Caco-2 (cell line): Measurements from ENCODE around the gene METTL21C. TPM values are rescaled to one million over a fixed set of nuclear protein-coding genes. Genes with fewer than 3 reads are reported as not detected.

Source experiments
- BruUV-seq: library from RNA; stranded (reverse); fragments of 400-500 nt; replicated peaks from 2 replicates; lab custom pipeline; 2021; lab: Mats Ljungman, UMichigan
- CTCF ChIA-PET: fragments of 300-600 bp; sonication (Branson Sonifier 250); formaldehyde crosslinking; loops from one replicate; lab custom pipeline; 2022; ENCODE audit warnings: antibody characterized with exemption; lab: Charles Lee
- POLR2A ChIA-PET: fragments of 300-600 bp; sonication (Branson Sonifier 250); formaldehyde crosslinking; loops from one replicate; lab custom pipeline; 2022; ENCODE audit warnings: antibody characterized with exemption; lab: Charles Lee
- DNase-seq, 2 experiments: peaks; one replicate each; pipeline versions ENCODE4 v3.0.0 to v3.0.0-alpha.2; 2020 to 2022
- H3K27me3 ChIP-seq: replicated peaks from 2 replicates; pipeline ENCODE4 v1.6.0; 2011; ENCODE audit warnings: low read length; ENCODE audit not compliant: control insufficient read depth, insufficient read depth
- H3K36me3 ChIP-seq: 2 replicates; pipeline ENCODE4 v1.5.1; 2011; ENCODE audit warnings: low read length; ENCODE audit not compliant: control insufficient read depth, insufficient read depth
- H3K4me1 ChIP-seq: fragments of 250-450 bp; sonication (Bioruptor Pico); 2 replicates; pipeline ENCODE4 v1.5.1; 2020; ENCODE audit warnings: mild to moderate bottlenecking
- H3K4me3 ChIP-seq: 2 replicates; pipeline ENCODE4 v1.5.1; 2011; ENCODE audit warnings: low read depth, mild to moderate bottlenecking, control low read depth, low read length
- H3K9me3 ChIP-seq: fragments of 250-450 bp; sonication (Bioruptor Pico); 2 replicates; pipeline ENCODE4 v1.5.1; 2020; ENCODE audit warnings: mild to moderate bottlenecking, moderate library complexity
- H3K27ac Mint-ChIP-seq: one replicate; pipeline ENCODE4 v1.8.0; 2022; ENCODE audit warnings: mixed read lengths; ENCODE audit not compliant: unreplicated experiment
- H3K27me3 Mint-ChIP-seq: one replicate; pipeline ENCODE4 v1.8.0; 2022; ENCODE audit warnings: mixed read lengths; ENCODE audit not compliant: insufficient read depth, unreplicated experiment
- H3K36me3 Mint-ChIP-seq: one replicate; pipeline ENCODE4 v1.8.0; 2022; ENCODE audit warnings: mild to moderate bottlenecking, mixed read lengths; ENCODE audit not compliant: insufficient read depth, unreplicated experiment
- H3K4me1 Mint-ChIP-seq: one replicate; pipeline ENCODE4 v1.8.0; 2022; ENCODE audit warnings: low read depth, mixed read lengths; ENCODE audit not compliant: unreplicated experiment
- H3K4me3 Mint-ChIP-seq: one replicate; pipeline ENCODE4 v1.8.0; 2022; ENCODE audit warnings: mild to moderate bottlenecking, moderate library complexity, mixed read lengths; ENCODE audit not compliant: unreplicated experiment
- H3K9me3 Mint-ChIP-seq: one replicate; pipeline ENCODE4 v1.8.0; 2022; ENCODE audit warnings: mixed read lengths; ENCODE audit not compliant: unreplicated experiment
- intact Hi-C: fragments of 100-400 bp; cut with micrococcal nuclease; formaldehyde crosslinking; loops from one replicate; pipeline ENCODE4 v1.10.0; 2022; ENCODE audit not compliant: unreplicated experiment
- total RNA-seq: library from RNA; stranded (reverse); gene quantifications from 2 replicates; pipeline ENCODE4 v1.2.3, GENCODE V29; 2022
- TF ChIP-seq, protein P1 (sequence below), 2 experiments: fragments of 200-600 bp in 1 of 2; IDR thresholded peaks; 1 replicate in 1 of 2; 2 replicates in 1 of 2; pipeline versions ENCODE4 v1.5.1 to v1.8.0; 2011 to 2022; ENCODE audit warnings: antibody characterized with exemption in 1 of 2, control low read depth in 1 of 2, inconsistent platforms in 1 of 2, low read depth in 1 of 2, low read length in 1 of 2, mild to moderate bottlenecking in 1 of 2, moderate library complexity in 1 of 2; ENCODE audit not compliant: insufficient read depth in 1 of 2, severe bottlenecking in 1 of 2, unreplicated experiment in 1 of 2

Gene METTL21C
- total RNA-seq, 1 experiment from 2014 or later, result not detected

DNA sequence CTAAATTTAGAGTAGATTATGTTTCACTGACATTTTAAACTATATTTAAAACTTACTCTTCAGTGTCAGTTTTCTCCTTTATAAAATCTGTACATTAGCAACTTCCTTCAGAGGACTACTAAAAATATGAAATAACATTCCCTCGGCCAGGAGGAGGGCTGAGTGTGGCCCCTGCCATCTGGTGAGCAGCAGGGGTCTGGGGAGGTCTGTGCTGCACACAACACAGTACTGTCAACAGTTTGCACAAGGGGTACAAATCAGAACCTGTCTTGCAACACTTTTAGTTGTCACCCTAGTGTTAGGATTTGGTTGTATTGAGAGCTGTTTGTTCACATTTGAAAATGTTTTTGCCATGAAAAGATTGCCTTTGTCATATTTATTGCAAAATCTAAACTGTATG is 49.1 kb downstream of the METTL21C start:
- BruUV-seq, result no TSS peak
- intact Hi-C loops, result no loop called here
- ChIA-PET CTCF (no interaction called here), POLR2A (no interaction called here)
- TF ChIP-seq, protein P1, sequence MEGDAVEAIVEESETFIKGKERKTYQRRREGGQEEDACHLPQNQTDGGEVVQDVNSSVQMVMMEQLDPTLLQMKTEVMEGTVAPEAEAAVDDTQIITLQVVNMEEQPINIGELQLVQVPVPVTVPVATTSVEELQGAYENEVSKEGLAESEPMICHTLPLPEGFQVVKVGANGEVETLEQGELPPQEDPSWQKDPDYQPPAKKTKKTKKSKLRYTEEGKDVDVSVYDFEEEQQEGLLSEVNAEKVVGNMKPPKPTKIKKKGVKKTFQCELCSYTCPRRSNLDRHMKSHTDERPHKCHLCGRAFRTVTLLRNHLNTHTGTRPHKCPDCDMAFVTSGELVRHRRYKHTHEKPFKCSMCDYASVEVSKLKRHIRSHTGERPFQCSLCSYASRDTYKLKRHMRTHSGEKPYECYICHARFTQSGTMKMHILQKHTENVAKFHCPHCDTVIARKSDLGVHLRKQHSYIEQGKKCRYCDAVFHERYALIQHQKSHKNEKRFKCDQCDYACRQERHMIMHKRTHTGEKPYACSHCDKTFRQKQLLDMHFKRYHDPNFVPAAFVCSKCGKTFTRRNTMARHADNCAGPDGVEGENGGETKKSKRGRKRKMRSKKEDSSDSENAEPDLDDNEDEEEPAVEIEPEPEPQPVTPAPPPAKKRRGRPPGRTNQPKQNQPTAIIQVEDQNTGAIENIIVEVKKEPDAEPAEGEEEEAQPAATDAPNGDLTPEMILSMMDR (IDR thresholded peaks at IDR 0.05; ENCODE audit: insufficient read depth in 1 of 2, low read depth in 1 of 2, low read length in 1 of 2, severe bottlenecking in 1 of 2, unreplicated experiment in 1 of 2), result no peak
- no peaks in the 10 kb centered on the region for H3K4me1 Mint-ChIP-seq
- no peaks in the 10 kb centered on the region for H3K27me3 Mint-ChIP-seq
- Histone ChIP-seq H3K27me3 (no peaks in the 10 kb centered on the region), H3K4me3 (no peak overlapping the region), H3K9me3 (no peaks in the 10 kb centered on the region), H3K36me3 (peaks cover 3% of the 10 kb centered on the region), H3K4me1 (peaks cover 12% of the 10 kb centered on the region)
- no peak overlapping the region for H3K4me3 Mint-ChIP-seq
- H3K27ac Mint-ChIP-seq, result no peak overlapping the region
- no peaks in the 10 kb centered on the region for H3K9me3 Mint-ChIP-seq
- peaks cover 61% of the 10 kb centered on the region for H3K36me3 Mint-ChIP-seq
- DNase-seq, result no peak

GRCh38 chr13:102643656-102644055 is 51.2 kb downstream of the METTL21C start:
- H3K9me3 Mint-ChIP-seq, result no peaks in the 10 kb centered on the region
- Histone ChIP-seq H3K36me3 (peaks cover 3% of the 10 kb centered on the region), H3K27me3 (no peaks in the 10 kb centered on the region), H3K4me1 (no peaks in the 10 kb centered on the region), H3K9me3 (no peaks in the 10 kb centered on the region), H3K4me3 (no peak overlapping the region)
- DNase-seq, result no peak
- no peak overlapping the region for H3K27ac Mint-ChIP-seq
- no peaks in the 10 kb centered on the region for H3K4me1 Mint-ChIP-seq
- ChIA-PET CTCF (no interaction called here), POLR2A (no interaction called here)
- H3K4me3 Mint-ChIP-seq, result no peak overlapping the region
- BruUV-seq, result no TSS peak
- H3K36me3 Mint-ChIP-seq, result peaks cover 63% of the 10 kb centered on the region
- H3K27me3 Mint-ChIP-seq, result no peaks in the 10 kb centered on the region
- TF ChIP-seq, protein P1 (IDR thresholded peaks at IDR 0.05; ENCODE audit: insufficient read depth in 1 of 2, low read depth in 1 of 2, low read length in 1 of 2, severe bottlenecking in 1 of 2, unreplicated experiment in 1 of 2), result no peak
- intact Hi-C loops, result no loop called here

- no peaks in the 10 kb centered on the region for H3K4me1 Mint-ChIP-seq
Observed at GRCh38 chr13:102642475-102642874, 52.4 kb downstream of the METTL21C start.

More at GRCh38 chr13:102642475-102642874, 52.4 kb downstream of the METTL21C start:
- Histone ChIP-seq H3K9me3 (no peaks in the 10 kb centered on the region), H3K27me3 (no peaks in the 10 kb centered on the region), H3K4me1 (no peaks in the 10 kb centered on the region), H3K4me3 (no peak overlapping the region), H3K36me3 (peaks cover 3% of the 10 kb centered on the region)
- TF ChIP-seq, protein P1 (IDR thresholded peaks at IDR 0.05; ENCODE audit: insufficient read depth in 1 of 2, low read depth in 1 of 2, low read length in 1 of 2, severe bottlenecking in 1 of 2, unreplicated experiment in 1 of 2), result no peak
- no TSS peak for BruUV-seq
- peaks cover 63% of the 10 kb centered on the region for H3K36me3 Mint-ChIP-seq
- no peak for DNase-seq
- intact Hi-C loops, result no loop called here
- no peak overlapping the region for H3K4me3 Mint-ChIP-seq
- H3K27me3 Mint-ChIP-seq, result no peaks in the 10 kb centered on the region
- ChIA-PET POLR2A (no interaction called here), CTCF (no interaction called here)
- no peaks in the 10 kb centered on the region for H3K9me3 Mint-ChIP-seq
- H3K27ac Mint-ChIP-seq, result no peak overlapping the region
